CD4-positive, alpha-beta T cell treated with Interferon gamma for 1 hour (primary cell): ENCODE measurements around the gene KLHL29.

Experiments used
- DNase-seq: peaks from one replicate; pipeline ENCODE4 v3.0.0-alpha.2; 2020

Gene KLHL29

DNA sequence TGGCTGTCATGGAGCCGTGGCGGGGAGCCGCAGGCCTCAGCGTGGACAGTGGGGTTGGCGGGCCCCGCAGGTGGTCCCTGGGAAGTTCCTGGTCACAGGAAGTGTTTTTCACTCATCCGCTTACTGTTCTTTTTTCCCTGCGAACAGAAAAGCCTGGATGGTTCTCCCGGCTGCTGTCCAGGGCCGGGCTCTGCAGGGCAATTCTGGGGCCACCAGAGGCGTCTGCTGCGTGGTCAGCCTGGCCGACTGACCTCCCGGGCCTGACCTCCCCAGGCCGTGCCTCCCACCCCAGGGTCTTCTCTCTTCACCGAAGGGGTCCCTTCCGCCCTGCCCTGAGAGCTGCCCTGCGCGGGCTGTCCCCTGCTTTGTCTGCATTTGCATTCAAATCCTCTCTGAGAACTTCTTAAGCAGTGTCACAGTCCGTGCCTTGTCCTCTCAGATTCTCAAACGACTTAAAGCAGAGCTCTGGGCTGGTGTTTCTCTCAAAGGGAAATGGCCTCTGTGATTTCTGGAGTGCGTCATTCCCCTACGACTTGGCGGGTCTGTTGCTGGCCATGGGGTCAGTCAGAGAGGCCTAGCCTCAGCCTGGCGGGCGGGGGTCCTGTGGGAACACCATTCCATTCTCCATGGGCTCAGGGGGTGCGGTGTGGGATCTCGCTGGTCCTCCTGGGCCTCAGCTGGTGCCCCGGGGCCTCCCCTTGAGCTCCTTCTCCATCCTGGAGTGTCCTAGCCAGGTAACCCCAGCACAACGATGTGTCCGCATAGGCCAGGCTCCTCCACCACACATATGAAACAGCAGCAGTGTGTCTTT, 38.3 kb downstream of the KLHL29 start:
- DNase-seq, result no peak

DNA sequence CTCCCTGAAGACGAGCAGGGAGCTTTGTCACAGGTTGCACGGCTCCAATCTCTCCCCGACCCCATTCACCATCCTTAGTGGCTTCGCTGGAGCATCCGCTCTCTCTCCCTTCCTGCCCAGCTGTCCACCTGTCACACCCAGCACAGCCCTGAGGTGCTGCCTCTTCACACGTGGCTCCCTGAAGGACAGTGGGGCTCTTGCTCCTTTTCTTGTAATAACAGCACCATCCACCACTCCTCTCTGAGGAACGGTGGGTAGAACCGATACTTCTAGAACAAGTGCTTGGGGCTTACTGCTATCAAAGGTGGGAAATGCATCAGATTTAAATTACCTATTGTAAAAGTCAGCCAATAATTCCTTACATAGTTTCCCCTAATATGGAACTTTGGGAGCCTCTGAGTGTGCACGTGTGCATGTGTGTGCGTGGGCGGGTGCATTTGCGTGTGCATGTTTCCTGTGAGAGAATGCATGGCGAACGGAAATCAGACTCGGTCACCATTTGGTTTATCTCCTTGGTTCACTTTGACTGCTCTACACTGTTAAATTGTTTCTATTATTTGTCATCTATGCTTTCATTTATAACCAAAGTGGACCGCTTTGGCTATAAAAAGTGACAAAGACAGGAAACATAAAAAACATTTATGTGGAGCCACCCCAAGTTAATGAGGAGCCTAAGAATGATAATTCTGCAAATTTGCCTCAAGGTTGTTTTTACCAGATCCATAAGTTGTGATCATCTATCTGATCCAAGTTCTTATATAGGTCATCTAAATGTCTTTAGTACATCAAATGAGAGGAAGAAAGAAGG, 39.1 kb downstream of the KLHL29 start:
- DNase-seq, result no peak

DNA sequence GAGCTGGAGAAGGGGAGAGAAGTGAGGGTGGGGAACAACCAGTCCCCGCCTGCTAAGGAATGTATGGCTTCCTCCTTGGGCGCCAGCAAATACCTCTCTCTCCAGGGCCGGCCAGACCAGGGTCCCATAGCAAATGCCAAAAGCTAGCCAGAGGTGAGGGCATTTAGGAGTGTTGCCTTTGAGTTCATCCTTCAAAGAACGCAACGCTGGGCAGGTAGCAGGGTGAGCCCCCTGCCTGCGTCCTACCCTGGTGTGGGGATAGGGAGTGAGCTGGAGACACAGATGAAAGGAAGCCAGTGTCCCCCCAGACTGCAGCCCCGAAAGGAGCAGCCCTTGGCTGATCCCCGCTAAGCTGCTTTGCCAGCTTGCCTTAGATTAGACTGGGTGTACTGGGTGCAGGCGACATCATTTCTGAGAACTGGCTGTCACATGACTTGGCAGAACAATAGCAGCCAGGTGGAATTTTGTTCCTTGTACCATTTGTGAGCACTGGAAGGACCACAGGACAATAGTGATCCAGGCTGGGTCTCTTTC, 40.4 kb downstream of the KLHL29 start:
- no peak for DNase-seq

DNA sequence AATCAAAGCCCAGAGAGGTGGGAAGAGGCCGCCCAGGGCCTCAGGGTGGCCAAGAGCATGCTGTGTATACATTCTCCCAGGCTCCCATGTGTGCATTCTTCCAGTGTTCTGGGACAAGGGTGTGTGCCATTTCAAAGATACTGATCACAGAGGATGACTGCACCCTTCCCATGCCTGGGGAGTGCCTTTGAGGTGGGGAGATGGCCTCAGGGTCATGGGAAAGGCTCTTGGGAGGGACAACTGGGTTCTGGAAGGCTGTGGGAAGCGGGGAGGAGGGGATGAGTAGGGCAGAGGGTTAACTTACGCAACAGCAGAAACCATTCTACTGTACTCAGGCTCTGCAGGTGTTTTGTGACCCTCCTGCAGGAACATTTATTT, 40.9 kb downstream of the KLHL29 start:
- DNase-seq, result no peak

DNA sequence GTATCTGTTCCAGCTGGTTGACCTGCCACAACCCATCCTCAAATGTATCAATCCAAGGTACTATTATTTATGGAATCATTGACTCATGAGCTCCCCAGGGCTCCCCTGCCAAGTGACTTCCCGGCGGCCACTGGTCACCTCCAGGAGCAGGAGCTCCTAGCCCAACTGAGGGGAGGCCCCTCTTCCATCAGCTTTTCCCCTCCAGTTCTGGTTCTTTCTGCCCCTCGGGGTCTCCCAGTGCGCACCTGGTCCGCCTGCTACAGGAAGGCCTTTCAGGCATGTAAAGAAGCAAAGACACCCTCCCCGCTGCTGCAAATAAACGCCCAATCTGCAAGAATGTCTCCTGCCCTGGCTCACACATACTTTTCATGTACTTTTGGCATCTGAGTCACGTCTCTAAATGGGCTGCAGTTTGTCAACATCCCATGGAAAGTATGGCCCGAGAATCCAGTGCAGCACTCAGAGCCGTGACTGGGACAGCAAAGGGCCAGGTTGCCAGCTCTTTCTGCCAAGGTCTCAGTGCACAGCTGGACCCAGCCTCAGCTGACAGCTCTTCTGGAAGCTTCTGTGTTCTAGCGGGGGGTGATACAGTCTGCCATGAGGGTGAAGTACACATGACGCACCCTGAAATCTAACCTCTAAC, 41.4 kb downstream of the KLHL29 start:
- DNase-seq, result no peak

DNA sequence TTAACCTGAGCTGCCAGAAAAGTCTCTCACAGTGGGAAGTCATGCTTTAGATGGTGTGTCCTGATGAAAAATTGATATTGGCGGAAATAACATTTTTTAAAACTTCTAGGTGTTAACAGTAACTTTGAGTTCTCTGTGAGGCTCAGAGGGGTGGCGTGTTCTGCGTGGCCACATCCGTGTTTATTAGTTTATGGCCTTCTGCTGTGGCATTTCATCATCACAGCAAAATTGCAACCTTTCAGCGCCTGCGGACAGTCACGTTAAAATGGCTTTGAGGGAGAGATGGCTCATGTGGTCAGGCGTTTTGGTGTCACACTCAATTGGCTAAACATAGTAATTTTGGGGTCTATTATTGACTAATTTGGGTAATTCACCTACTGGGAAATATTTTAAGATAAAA, 42.4 kb downstream of the KLHL29 start:
- no peak for DNase-seq

DNA sequence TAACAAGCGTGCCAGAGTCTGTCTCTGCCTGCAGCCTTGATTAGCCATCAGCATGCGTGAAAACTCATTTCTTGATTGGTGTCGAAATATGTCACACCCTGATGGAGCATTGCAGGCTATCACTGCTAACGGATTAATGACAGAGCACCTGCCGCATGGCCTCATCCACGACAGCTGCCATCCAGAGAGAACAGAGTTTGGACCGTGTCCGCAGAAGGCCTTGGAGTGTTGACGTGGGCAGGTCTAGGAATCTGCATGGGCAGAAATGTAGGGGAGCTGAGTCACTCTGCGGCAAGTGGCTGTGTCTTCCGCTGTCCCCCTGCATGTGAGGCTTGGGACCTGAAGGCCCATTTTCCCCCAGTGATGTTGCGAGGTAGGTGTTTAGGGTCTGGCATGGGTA, 43.0 kb downstream of the KLHL29 start:
- no peak for DNase-seq

DNA sequence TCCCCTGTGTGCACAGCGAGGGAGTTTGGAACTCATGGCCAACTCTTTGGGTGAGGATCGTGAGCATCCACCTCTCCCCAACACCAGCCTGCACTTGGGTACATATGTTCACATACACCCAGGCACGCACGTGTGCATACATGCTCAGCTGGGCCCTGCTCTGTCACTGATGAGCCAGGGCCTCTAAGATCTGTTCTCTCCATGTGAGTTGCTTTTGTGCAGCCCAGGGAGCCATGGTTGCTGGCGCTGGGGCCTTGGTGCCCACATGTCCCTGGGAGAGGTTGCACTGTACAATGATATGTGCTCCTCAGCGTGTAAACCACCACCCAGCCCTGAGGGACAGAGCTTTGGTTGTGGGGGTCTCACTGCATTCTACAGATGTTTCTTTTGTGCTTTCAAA, 44.1 kb downstream of the KLHL29 start:
- DNase-seq, result no peak

DNA sequence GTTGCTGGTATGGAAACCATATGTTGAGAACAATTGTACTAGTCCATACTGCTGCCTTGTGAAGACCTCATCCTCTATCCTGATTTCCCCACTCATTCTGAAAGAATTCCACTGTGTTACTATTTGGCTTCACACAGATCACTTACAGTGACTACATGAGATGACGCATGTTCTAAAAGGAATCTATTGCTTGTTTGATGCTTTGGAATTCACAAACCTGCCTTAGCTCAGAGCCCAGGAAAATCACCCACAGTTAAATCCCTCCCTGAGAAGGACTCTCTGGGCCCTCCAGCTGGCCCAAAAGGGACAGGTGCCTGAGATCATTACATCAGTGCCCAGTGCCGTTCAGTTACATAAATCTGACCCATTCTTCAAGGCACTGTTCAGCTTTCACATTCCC, 45.3 kb downstream of the KLHL29 start:
- no peak for DNase-seq

DNA sequence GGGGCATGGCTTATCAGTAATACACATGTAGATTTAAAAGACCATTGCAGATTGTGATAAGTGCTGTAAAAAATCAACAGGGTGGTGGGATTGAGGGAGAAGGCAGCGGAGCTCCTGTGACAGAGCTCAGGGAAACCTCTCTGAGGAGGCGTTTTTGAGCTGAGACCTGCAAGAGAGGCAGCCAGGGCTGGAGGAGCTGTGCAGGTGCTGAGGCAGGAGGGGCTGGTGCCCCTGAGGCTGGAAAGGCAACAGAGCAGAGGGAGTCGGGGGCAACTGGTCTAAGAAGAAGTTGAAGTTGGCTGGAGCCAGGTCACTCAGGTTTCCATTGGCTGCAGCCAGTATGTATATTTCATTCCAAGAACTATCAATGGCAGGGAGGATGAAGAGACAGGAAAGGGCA, 47.6 kb downstream of the KLHL29 start:
- DNase-seq, result no peak

DNA sequence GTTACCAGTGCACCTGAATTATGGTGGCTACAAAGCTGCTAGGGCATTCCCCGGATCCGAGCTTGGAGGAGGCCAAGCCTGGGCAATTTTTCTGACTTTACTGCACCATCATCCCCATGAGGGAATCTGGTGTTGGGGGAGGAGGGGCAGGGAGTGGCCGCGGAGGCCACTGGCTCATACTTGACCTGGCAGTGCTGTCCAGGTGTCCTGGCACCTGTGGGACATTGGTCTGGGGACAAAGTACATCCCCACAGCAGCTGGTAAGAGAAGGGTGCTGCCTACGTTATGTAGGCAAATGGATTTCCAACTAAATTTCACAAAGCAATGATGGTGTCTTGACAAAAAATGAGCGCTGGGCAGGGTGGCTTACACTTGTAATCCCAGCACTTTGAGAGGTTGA, 48.3 kb downstream of the KLHL29 start:
- no peak for DNase-seq

DNA sequence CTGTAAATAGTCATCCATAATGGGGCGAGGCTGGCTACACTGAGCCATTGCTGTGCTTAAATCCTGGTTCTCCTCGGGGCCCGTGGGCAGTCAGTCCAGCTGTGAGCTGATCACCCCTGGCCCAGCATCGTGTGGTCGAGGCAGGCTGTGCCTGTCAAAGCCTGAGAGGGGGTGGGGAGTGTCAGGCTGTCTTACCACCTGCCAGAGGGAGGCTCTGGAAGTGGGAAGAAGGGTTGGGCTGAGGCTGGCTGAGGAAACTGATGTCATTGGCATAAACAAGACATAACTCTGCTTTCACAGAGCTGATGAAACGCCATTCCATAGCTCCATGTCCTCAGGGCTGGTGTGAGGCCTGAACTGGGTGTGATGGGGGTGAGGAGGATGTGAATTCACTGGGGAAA, 49.7 kb downstream of the KLHL29 start:
- DNase-seq, result no peak

DNA sequence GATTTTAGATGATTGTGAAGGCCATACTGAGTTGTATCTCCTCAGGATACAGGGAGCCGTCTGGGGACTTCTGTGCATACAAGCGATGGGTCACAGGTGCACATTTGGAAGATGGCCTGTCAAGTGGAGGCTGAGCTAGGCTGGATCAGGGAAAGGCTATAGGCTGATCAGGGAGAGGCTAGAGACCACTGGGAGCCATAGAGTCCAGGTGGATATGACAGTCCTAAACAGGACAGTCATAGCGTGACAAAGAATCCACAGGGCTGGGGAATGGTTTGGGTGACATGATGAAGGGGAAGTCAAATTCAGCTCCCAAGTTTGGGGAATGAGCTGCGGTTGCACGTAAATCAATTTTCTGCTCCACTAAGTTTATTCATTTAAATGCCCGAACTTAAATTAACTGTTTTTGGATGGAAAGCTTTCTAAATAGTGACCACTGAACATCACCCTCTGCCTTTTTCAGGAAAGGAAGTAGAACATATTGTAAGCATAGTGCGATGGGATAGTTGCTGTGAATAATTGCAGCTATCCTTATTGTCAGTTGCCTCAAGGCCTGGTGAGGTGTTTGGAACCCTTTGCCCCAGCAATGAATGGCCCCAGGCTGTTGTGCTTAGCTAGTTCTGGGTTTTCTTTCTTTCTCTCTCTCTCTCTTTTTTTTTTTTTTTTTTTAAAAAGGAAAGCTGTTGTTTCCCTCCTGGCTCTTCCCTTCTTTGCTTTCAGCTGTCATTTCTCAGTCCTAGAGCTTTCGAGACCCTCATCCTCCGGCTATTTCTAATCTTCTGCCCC, 50.5 kb downstream of the KLHL29 start:
- no peak for DNase-seq

DNA sequence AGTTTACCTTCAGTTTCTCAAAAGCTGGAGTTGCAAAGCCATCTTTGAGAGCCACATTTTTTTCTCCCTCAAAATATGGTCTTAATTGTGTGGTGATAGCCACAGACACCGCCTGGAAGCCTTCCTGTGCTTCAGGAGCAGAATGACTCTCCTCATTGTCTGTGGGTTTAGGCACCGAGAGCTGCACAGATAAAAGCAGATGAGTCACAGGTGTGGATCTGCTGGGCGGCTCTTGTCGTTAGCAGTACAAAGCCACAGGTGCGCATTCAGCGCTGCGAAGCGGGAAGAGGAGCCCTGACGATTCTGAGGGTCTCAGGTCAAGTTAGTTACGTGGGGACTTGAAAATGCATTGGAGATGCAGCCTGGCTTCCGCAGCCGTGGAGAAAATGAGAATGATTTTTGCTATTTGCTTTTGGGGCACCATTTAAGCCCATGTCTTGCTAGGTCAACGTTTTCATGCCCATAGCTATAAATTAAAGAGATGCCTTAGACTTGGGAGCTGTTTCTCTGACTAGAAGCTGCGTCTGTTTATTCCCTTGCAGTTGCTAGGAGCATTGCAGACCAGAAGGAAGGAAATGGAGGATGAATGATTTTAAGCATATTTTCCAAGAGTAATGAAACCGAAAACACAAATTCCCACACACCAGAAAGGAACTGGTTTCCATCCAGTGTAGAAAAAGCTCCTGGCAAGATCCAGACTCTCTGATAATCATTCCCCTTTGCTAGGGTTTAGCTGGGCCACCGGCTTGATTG, 51.5 kb downstream of the KLHL29 start:
- DNase-seq, result no peak

DNA sequence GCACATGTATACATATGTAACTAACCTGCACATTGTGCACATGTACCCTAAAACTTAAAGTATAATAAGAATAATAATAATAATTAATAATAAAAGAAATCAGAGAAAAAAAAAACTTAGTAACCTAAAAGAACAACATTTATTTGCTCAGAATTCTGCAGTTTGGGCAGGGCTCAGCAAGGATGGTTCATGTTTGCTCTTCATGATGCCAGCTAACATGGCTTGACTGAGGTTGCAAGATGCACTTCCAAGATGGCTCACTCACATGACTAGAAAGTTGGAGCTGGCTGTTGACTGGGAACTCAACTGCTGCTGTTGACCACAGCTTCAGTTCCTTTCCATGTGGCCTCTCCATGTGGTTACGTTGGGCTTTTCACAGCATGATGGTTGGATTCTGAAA, 56.4 kb downstream of the KLHL29 start:
- DNase-seq, result no peak

DNA sequence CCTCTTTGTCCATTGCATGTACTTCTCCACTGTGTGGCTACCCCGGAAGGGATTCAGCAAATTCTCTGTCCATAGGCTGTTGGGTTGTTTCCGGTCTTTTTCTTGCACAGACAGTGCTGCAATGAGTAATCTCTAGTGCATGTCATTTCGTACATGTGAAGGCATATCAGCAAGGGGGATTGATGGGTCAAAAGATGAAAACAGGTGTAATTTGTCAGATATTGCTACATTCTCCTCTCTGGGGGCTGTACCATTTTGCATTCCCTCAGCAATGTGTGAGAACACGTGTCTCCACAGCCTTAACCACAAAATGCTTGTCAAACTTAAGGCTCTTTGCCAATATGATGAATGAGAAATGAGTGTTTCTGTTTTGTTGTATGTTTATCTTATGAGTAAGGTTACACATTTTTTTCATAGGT, 60.5 kb downstream of the KLHL29 start:
- no peak for DNase-seq

DNA sequence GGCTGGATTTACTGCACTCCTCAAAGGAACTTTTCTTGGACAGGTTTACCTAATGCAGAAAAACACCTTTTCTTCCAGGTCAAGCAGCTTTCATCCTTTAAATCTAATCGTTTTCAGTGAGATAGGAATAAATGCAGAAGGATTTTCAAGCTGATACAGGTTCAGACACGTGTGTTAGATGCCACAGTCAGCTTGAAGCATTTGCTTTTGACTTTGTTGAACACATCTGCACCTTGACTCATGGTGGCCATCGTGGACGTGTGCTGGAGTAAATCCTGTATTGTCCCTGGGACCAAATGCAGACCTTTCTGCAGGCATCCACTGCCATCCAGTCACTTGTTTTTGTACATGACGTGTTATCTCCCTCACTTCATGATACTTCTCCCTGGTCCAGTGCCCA, 61.9 kb downstream of the KLHL29 start:
- no peak for DNase-seq

DNA sequence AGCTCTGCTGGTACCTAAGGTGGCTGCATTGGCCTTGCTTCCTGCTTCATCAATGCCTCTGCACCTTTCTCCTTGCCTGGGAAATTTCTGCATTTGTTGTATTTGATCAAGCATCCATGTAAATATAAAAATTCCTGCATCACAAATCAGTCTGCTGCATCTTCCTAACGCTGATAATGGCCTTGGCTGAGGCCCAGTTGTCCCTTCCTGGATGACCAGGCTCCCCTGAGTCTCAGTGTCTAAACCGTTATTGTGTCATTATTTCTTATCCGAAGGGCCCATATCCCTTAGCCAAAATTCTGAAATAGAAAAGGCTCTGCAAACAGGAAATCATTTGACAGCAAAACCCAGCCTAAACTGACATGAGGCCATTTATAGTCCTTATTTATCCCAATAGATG, 62.4 kb downstream of the KLHL29 start:
- DNase-seq, result no peak

DNA sequence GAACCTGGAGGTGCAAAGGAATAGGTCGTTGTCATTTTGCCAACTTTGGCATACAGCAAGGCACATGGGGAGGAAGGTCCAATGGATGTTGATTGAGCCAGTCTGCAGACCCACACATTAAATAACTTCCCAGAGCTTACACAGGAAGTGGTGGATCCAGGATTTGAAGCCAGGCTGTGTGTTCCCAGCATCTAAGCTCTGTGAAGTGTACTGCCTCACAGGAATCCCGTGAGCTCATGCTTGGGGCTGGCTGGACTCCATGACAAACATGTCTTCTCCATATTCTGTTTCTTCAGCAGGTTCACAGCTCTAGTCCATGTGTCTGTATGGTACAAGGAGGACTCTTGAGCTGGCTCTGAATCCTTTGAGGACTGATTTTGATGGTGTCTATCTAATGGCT, 63.9 kb downstream of the KLHL29 start:
- DNase-seq, result no peak

DNA sequence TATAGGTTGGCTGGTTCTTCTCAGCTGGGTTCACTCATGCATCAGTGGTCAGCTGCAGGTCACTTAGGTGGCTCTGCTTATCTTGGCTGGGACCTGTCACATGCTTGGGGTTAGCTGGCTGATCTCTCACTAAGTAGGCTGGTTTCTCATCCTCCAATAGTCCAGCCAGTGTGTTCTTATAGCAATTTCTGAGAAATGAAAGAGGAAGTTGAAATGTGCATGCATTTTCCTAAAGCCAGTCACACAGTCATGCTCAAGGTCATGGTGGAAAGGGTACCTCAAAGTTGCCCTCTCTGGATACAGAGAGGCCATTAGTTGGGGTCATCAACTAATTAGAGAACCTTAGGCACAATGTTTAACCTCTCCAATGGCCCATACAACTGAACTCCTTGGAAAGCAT, 64.4 kb downstream of the KLHL29 start:
- DNase-seq, result no peak

DNA sequence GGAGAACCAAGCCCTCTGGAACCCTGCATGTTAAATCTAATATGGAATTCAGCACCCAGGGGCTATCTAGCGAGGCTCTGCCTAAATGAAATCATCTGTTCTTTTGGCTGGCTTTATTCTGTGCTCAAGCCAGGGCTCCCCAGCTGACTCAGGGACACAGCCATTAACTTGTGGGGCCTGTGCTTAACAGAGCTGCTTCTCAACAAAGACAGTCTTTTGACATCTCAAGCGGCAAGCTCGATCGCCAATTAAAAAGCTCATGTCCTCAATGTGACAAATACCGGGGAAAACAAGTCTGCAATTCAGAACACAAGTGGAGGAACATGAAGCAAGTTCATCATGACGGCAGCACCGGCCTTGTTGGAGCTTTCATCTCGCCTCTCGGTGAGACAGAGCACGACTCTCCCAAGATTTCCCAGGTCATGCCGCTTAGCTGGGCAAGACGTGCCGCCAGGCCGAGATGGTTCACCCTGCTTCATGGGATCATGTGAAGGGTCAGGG, 64.9 kb downstream of the KLHL29 start:
- no peak for DNase-seq

DNA sequence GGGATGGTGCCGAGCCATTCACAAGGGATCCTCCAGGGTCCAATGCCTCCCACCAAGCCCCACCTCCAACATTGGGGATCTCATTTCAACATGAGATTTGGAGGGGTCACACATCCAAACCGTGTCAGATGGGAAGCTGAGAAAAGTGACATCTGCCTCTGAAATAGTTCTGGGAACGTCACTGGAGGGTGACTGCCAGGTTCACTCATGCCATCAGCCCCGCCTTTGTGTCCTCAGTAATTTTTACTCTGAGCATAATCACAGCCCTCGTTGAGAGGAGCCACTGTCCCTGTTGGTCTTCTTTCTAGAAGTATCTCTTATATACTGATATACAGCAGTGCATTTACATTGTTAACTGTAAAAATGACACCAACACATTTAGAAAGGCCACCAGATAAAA, 67.4 kb downstream of the KLHL29 start:
- no peak for DNase-seq
